Neuron (in vitro differentiated cells): Measurements from ENCODE around the gene TENM4.
"Not testable (repeated sequence)": the region's sequence is repeated elsewhere in the genome, so short reads cannot be mapped to it uniquely, and the experiment has no call there.

Experiments used
- H2AFZ ChIP-seq: one replicate; pipeline ENCODE4 v1.6.1; 2013; ENCODE audit warnings: low read depth, mild to moderate bottlenecking, inconsistent platforms, low read length, moderate library complexity
- H3K27me3 ChIP-seq: one replicate; pipeline ENCODE4 v1.6.1; 2013; ENCODE audit warnings: low read length; ENCODE audit not compliant: insufficient read depth
- H3K36me3 ChIP-seq: one replicate; pipeline ENCODE4 v1.6.1; 2013; ENCODE audit warnings: low read length; ENCODE audit not compliant: insufficient read depth
- H3K4me1 ChIP-seq: one replicate; pipeline ENCODE4 v1.6.1; 2013; ENCODE audit warnings: low read length; ENCODE audit not compliant: insufficient read depth
- H3K4me3 ChIP-seq: 2 replicates; pipeline ENCODE4 v1.5.1; 2013; ENCODE audit warnings: mild to moderate bottlenecking, low read length, moderate library complexity
- H3K9me3 ChIP-seq: one replicate; pipeline ENCODE4 v1.6.1; 2013; ENCODE audit warnings: low read length

The TENM4 gene

DNA sequence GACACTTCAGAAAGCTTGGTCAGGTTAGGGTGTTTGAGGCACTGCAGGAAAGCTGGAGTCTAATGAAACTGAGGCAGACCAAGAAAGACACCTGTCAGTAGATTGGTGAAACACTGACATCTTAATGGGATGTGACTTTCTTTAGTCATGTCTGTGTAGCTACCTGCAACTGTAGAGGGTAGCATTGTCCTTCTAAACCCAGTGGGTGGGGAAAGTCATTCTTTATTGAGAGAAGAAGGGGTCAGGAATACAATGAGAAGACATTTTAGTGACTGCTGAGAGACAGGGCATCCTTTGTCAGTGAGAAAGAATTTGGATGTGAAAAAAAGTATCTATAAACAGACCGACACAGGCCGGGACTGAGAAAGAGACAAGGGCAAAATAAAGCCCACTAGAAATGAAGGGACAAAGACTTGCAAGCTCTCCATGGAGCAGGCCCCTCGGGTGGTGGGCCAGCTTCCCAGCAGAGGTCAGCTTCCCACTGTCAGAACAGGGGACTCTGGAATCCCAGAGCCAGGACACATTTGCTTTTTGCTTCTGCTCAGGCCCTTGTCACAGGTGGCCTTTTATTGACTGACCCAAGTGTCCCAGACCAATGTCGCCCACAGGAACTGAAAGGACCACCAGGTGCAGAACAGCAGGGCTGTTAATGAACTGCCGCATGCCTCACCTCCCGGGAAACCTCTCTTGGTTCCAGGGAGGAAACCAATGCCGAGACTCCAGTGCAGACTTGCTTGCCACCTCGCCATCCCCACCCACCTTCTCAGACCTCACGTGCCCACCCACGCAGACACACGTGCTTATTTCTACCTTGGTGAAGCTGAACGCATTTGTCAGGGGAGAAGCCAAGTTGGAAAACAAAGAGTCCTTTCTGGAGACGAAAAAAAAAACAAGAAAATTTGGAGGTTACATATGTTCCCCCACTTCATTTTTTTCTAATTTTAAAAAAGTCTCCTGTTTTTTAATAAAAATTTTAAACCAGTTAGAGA lies 212.8 kb downstream of the TENM4 start:
- H3K9me3 ChIP-seq = peaks cover 3% of the 10 kb centered on the region
- H3K4me1 ChIP-seq = peaks cover 28% of the 10 kb centered on the region
- no peak overlapping the region for H2AFZ ChIP-seq
- H3K36me3 ChIP-seq = no peaks in the 10 kb centered on the region
- no peak overlapping the region for H3K4me3 ChIP-seq
- H3K27me3 ChIP-seq = no peaks in the 10 kb centered on the region

DNA sequence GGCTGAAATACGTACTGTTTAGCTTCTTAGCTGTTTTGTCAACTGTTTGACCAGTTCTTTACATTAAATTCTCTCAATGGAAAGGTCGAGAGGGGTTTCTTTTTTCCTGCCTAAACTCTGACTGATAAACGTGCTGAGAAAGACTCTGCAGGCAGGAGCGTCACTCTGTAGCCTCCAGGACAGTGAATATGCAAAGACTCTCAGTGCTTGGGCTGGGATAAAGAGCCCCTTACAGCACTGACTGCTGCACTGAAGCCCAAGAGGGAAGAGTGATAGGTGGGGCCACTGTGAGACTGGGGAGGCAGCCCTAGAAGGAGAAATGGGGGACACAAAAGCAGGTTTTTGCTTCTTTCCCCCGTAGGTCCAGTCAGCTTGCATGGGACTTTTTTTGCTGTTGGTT lies 213.5 kb downstream of the TENM4 start:
- Histone ChIP-seq H3K36me3 (no peaks in the 10 kb centered on the region), H3K9me3 (peaks cover 3% of the 10 kb centered on the region), H3K27me3 (no peaks in the 10 kb centered on the region), H2AFZ (no peak overlapping the region), H3K4me1 (peaks cover 28% of the 10 kb centered on the region), H3K4me3 (no peak overlapping the region)

DNA sequence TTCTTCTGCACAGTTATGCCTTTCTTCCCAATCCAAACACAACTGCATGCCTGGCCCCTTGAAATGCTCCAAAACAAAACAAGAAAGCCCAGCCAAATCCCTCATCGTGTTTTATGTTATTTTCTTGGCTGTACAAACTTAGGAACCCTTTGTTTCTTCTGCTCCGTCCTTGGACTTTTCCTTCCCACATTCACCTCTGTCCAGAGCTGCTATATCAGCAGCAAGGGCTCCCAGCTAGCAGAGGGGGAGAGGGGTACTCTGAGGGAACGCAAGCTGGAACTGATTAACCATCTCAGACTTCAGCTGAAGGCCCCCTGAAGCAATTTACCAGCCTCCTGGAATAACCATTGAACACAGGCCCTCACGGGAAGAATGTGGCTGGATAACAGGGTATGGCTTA lies 214.7 kb downstream of the TENM4 start:
- peaks cover 28% of the 10 kb centered on the region for H3K4me1 ChIP-seq
- no peak overlapping the region for H3K4me3 ChIP-seq
- no peaks in the 10 kb centered on the region for H3K36me3 ChIP-seq
- H3K27me3 ChIP-seq = no peaks in the 10 kb centered on the region
- no peak overlapping the region for H2AFZ ChIP-seq
- peaks cover 3% of the 10 kb centered on the region for H3K9me3 ChIP-seq

DNA sequence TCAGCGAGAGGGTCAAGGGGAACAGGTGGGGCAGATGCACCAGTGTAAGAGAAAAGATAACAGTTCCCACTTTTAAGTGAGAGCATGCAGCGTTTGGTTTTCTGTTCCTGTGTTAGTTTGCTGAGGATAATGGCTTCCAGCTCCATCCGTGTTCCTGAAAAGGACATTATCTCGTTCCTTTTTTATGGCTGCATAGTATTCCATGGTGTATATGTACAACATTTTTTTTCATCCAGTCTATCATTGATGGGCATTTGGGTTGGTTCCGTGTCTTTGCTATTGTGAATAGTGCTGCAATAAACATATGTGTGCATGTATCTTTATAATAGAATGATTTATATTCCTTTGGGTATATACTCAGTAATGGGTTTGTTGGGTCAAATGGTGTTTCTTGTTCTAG lies 218.7 kb downstream of the TENM4 start:
- not testable (repeated sequence) for H3K9me3 ChIP-seq, H2AFZ ChIP-seq, H3K4me3 ChIP-seq, H3K27me3 ChIP-seq, H3K4me1 ChIP-seq, H3K36me3 ChIP-seq

DNA sequence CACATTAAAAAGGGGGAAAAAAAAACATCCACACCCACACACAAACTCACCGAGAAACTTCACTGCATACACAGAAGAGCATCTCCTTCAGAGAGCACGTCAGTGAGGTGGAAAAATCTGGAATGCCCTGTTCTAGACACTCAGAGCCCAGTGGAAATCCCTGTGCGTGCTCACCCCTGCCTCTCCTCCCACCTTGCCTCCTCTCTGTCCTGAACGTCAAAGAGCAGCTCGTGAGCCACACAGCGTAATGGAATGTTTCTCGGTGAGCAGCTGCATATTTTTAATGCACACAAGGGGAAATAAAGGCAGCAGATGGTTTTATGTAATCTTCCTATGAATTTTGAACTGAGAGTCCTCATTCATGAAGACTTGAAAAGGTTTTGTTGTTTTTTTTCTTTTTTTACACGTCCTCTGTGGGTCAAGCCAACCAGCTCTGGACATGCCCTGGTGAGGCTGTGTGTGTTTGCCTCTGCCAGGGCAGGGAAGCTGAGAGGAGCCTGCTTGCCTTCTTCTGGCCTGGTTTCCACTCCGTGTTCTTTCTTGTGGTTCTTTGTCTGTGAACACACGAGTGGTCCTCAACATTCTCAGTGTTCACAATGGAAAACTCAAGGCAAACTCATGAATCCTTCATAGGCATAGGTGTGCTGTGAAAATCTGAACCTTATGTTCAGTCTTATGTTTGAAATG lies 219.2 kb downstream of the TENM4 start:
- Histone ChIP-seq H3K4me1 (no peaks in the 10 kb centered on the region), H3K27me3 (no peaks in the 10 kb centered on the region), H3K9me3 (peaks cover 3% of the 10 kb centered on the region), H2AFZ (no peak overlapping the region), H3K4me3 (no peak overlapping the region), H3K36me3 (no peaks in the 10 kb centered on the region)

DNA sequence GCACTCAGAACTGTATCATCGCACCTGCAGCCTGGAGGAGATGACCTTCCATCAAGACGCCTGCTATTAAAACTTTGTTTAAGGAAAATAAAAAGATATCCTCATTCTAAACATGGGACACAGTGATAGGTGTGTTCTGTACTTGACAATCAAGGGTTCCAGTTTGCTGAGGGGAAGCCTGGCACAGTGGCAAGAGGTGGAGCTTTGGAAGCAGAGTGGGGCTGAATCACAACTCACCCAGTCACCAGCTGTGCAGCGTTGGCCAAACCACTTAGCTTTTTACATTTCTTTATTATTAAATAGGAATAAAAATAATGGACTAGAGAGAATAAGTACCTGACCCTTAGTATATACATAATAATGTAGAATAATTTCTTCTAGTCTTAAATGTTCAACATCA lies 220.7 kb downstream of the TENM4 start:
- Histone ChIP-seq H3K27me3 (no peaks in the 10 kb centered on the region), H3K4me3 (no peak overlapping the region), H3K36me3 (peaks cover 5% of the 10 kb centered on the region), H2AFZ (no peak overlapping the region), H3K9me3 (peaks cover 3% of the 10 kb centered on the region), H3K4me1 (no peaks in the 10 kb centered on the region)

DNA sequence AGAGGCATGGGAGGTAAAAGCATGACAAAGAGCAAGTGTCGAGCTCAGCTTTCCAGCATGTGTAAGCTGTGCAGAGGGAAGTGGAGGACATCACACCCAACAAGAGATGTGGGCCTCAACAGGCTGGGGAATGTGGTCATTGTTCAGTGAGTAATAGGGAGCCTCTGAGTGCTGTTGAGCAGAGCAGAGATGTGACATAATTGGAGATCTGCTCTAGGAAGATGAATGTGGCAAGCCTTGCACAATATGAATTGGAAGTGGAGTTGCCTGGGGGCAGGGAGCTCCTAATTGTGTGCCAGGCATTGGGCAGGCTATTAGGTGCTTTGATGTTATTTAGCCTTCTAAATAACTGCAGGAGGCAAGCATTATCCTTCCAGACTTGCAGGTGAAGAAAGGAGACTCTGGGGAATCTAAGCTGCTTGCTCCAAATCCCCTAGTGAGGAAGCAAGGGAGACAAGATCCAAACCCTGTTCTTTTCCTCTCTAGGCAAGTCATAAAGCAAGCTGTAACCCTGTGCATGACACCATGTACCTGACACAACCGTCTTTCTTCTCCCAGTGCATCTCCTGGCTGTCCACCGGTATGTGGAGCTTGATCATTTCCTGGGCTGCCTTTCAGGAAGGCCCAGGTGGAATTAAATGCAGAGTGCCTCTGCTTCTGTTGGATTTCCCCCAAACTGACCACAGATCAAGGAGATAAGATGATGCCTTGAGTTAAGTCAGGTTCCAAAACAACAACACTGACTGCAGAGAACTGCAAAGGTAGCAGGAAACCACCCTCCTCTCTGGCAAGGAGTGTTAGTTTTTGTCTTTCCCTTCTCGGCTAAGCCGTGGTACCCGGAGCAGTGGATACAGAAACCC lies 221.4 kb downstream of the TENM4 start:
- H2AFZ ChIP-seq = no peak overlapping the region
- no peaks in the 10 kb centered on the region for H3K9me3 ChIP-seq
- no peaks in the 10 kb centered on the region for H3K27me3 ChIP-seq
- no peaks in the 10 kb centered on the region for H3K4me1 ChIP-seq
- H3K4me3 ChIP-seq = no peak overlapping the region
- H3K36me3 ChIP-seq = peaks cover 12% of the 10 kb centered on the region

DNA sequence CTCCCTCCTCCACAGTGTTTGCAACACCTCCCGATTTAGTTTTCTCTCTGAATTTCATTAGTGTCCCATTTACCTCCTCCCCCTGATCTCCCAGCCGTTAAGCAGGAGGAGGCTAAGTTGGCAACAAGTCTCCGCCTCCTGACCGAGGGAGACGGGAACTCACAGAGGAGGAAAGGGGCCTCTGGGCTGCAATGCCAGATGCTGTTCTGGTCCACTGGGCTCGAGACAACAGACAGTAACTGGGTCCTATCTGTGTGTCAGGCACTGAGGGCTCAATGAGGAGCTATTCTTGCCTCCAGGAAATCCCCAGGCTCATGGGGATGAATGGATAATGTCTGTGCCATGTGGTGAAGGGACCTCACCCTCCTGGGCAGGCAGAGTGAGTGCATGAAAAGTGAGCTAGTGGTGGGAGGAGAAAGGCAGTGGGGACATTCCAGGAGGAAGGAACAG lies 228.1 kb downstream of the TENM4 start:
- Histone ChIP-seq H3K4me1 (no peaks in the 10 kb centered on the region), H3K9me3 (no peaks in the 10 kb centered on the region), H2AFZ (no peak overlapping the region), H3K36me3 (peaks cover 19% of the 10 kb centered on the region), H3K4me3 (no peak overlapping the region), H3K27me3 (no peaks in the 10 kb centered on the region)

DNA sequence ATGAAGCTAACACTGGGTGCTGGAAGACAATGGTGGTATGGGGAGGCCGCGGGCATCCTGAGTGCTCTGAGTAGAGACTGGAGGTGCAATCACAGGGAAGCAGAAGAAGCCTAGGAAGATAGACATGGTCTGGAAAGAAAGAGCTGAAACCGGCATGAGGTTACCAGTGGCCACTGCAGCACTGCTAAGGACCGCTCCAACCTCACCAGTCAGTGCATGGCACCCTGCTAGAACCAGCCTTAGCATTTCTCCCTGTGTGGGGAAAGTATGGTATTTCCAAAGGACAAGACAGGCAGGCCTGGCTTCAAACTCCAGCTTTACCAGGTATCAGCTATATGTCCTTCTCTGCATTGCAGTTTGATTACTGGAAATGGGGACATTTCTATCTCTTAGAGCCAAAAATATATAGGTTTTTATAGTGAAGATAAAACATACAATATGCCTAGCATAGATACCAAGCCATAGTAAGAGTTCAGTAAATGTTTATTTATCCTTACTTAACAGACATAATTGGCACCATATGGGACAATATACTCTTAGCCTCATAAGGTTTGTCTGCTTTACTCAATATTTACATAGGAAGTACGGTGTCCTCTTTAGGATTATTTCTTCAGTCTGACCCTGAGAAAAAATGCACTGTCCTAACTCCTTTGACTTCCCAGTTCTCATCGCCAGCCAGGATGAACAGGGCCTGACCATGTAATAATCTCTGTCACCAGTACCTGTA lies 231.1 kb downstream of the TENM4 start:
- Histone ChIP-seq H3K4me3 (no peak overlapping the region), H2AFZ (no peak overlapping the region), H3K4me1 (no peaks in the 10 kb centered on the region), H3K36me3 (peaks cover 10% of the 10 kb centered on the region), H3K27me3 (no peaks in the 10 kb centered on the region), H3K9me3 (no peaks in the 10 kb centered on the region)

DNA sequence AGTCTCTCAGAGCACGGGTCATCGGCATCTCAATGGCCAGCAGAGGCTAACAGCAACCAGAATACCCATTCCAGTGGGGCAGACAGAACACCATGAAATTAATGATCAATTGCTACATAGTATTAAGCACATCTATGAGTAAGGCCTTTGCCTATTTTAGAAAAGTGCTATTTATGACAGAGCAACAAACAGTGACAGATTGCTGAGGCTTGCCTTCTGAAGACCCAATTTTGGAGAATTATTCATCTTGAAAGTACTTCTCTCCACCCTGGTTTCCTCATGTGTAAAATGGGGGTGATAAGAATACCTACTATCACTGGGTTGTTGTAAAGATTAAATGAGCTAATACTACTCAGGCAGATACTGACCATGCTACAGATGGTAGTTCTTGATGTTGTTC lies 232.7 kb downstream of the TENM4 start:
- H3K36me3 ChIP-seq = peaks cover 6% of the 10 kb centered on the region
- H2AFZ ChIP-seq = no peak overlapping the region
- H3K9me3 ChIP-seq = no peaks in the 10 kb centered on the region
- H3K4me1 ChIP-seq = no peaks in the 10 kb centered on the region
- no peak overlapping the region for H3K4me3 ChIP-seq
- no peaks in the 10 kb centered on the region for H3K27me3 ChIP-seq

DNA sequence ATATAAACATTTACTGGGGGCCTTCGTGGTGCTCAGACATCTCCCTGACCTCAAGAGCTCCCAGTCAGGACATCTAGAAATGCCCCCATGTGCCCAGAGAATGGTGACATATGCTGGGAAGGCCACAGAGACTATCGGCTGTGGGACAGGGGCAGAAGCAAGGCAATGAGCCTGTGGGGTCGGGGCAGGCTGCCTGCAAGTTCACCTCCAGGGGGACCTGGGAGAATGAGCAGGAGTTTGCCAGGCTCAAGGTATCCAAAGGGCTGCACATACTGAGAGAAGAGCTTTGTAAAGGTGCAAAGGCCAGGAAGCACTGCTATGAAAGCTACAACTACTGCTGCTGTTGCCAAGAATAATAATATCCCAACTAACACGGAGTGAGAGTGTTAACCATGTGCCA lies 233.9 kb downstream of the TENM4 start:
- Histone ChIP-seq H3K4me3 (no peak overlapping the region), H3K27me3 (no peaks in the 10 kb centered on the region), H2AFZ (no peak overlapping the region), H3K4me1 (no peaks in the 10 kb centered on the region), H3K36me3 (peaks cover 3% of the 10 kb centered on the region), H3K9me3 (peaks cover 2% of the 10 kb centered on the region)

DNA sequence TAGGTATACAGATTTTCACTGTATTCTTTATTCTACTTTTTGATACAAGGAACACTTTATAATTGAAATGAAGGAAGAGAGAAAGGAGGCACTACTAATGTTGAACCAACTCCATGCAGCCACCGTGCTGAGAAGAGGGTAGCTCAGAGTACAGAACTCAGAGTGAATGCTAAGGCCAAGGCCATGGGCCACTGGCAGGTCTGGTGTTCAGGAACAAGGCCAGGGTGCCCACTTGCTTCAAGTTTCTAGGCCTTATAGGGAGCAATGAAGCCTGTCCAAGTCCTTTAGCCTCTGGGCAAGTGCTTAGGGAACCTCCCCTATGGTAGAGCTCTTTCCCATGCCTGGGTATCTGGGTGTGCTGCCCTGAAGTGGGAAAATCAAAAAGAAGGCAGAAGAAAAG lies 235.0 kb downstream of the TENM4 start:
- no peak overlapping the region for H3K4me3 ChIP-seq
- H3K27me3 ChIP-seq = no peaks in the 10 kb centered on the region
- H3K9me3 ChIP-seq = peaks cover 5% of the 10 kb centered on the region
- H3K4me1 ChIP-seq = no peaks in the 10 kb centered on the region
- H3K36me3 ChIP-seq = peaks cover 3% of the 10 kb centered on the region
- H2AFZ ChIP-seq = no peak overlapping the region
